Activated CD8-positive, alpha-beta T cell treated with anti-CD3 and anti-CD28 coated beads, Interleukin-2, amount 10 ng/mL, durations not matched to agents 7 days and 5 days (primary cell): ENCODE measurements around the gene RHO. TPM values are rescaled to one million over a fixed set of nuclear protein-coding genes. Genes with fewer than 3 reads are reported as not detected.
A peak's percentile ranks its signal among the peaks of the same experiment; 100 is the strongest.

Experiments used
- ATAC-seq: fragments of 150-1000 bp; cut with Tn5 transposase; one replicate; pipeline ENCODE4 v1.10.0; 2021; ENCODE audit warnings: moderate library complexity
- CTCF ChIA-PET: fragments of 350-600 bp; sonication (Branson Sonifier 250); formaldehyde crosslinking; loops from one replicate; lab custom pipeline; 2021; ENCODE audit warnings: antibody characterized with exemption; lab: Charles Lee
- POLR2A ChIA-PET: fragments of 350-600 bp; sonication (Branson Sonifier 250); formaldehyde crosslinking; loops from one replicate; lab custom pipeline; 2021; ENCODE audit warnings: antibody characterized with exemption; lab: Charles Lee
- DNase-seq: peaks from one replicate; pipeline ENCODE4 v3.0.0-alpha.2; 2020
- H3K27ac Mint-ChIP-seq: one replicate; pipeline ENCODE4 v1.8.0; 2021; ENCODE audit warnings: mild to moderate bottlenecking, mixed read lengths
- H3K27me3 Mint-ChIP-seq: one replicate; pipeline ENCODE4 v1.8.0; 2021; ENCODE audit warnings: low read depth, mixed read lengths
- H3K36me3 Mint-ChIP-seq: one replicate; pipeline ENCODE4 v1.8.0; 2021; ENCODE audit warnings: low read depth, mixed read lengths
- H3K4me1 Mint-ChIP-seq: one replicate; pipeline ENCODE4 v1.8.0; 2021; ENCODE audit warnings: low read depth, mixed read lengths
- H3K4me3 Mint-ChIP-seq: one replicate; pipeline ENCODE4 v1.8.0; 2021; ENCODE audit warnings: mild to moderate bottlenecking, mixed read lengths
- H3K9me3 Mint-ChIP-seq: one replicate; pipeline ENCODE4 v1.8.0; 2022; ENCODE audit warnings: mixed read lengths; ENCODE audit not compliant: insufficient read depth
- total RNA-seq, 2 experiments: library from RNA; stranded (reverse); gene quantifications; one replicate each; pipeline ENCODE4 v1.2.3, GENCODE V29; 2021

The RHO gene
- total RNA-seq, 2 experiments from 2014 or later, result not detected

- Mint-ChIP-seq H3K36me3 (no peaks in the 10 kb centered on the region), H3K4me1 (peaks cover 24% of the 10 kb centered on the region), H3K9me3 (no peaks in the 10 kb centered on the region), H3K4me3 (no peak overlapping the region), H3K27ac (peak overlapping the region; percentile 60), H3K27me3 (peaks cover 12% of the 10 kb centered on the region)
- ChIA-PET POLR2A (no interaction called here), CTCF (interaction anchor here (1.6 kb wide), 1 partner anchor 68 kb away, joined by 4 read pairs; no protein-coding TSS in a partner anchor)
- ATAC-seq, result no peak
- DNase-seq, result no peak
These were observed 29.8 kb downstream of the RHO start for GRCh38 chr3:129558081-129558771.

DNA sequence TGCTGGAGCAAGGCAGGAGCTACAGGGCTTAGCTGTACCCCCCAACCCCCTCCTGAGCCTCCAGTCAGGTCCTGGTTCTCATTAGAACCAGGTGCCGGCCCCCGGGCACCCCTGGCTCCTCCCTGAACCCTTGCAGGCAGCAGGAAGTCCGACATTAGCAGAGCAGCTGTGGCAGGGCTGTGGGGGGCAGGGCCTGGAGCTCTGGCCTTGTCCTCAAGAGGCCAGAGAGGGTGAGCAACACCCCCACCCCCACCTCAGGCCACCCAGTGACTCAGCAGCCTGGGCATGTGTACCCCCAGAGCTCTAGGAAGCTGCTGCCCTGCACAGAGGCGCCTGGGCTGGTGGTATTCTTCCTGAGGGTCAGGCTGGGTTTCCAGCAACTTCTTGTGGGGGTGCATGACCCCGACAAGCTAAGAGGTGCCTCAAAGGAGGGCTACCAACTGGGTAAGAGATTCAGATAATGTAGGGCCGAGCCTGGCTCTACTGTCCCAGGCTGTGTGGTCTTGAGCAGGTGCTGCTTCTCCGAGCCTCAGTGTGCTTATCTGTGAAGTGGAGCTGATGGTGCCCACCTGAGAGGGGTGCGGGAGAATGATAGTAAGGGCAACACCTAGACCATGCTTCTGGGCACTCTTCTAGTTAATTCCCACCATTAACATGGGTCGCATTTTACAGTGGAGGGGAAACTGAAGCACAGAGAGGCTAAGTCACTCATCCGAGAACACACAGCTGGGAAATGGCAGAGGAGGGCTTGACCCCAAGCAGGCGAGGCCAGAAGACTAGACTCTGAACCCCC, 30.5 kb downstream of the RHO start:
- H3K36me3 Mint-ChIP-seq, result no peaks in the 10 kb centered on the region
- H3K27ac Mint-ChIP-seq, result no peak overlapping the region
- no peak for DNase-seq
- POLR2A ChIA-PET, result no interaction called here
- peaks cover 18% of the 10 kb centered on the region for H3K4me1 Mint-ChIP-seq
- CTCF ChIA-PET, result interaction anchor here (0.9 to 1.6 kb wide), 2 partner anchors 13 to 69 kb away, joined by 3 to 4 read pairs; no protein-coding TSS in a partner anchor
- H3K4me3 Mint-ChIP-seq, result no peak overlapping the region
- ATAC-seq, result peak; percentile 24
- H3K27me3 Mint-ChIP-seq, result peaks cover 11% of the 10 kb centered on the region
- H3K9me3 Mint-ChIP-seq, result no peaks in the 10 kb centered on the region

- no peaks in the 10 kb centered on the region for H3K36me3 Mint-ChIP-seq
- ATAC-seq (no peak), DNase-seq (no peak)
- H3K4me1 Mint-ChIP-seq, result peaks cover 13% of the 10 kb centered on the region
- no peak overlapping the region for H3K4me3 Mint-ChIP-seq
- no peak overlapping the region for H3K27ac Mint-ChIP-seq
- POLR2A ChIA-PET, result no interaction called here
- no peaks in the 10 kb centered on the region for H3K9me3 Mint-ChIP-seq
- CTCF ChIA-PET, result interaction anchor here (0.9 kb wide), 1 partner anchor 12 kb away, joined by 3 read pairs; no protein-coding TSS in a partner anchor
- peaks cover 5% of the 10 kb centered on the region for H3K27me3 Mint-ChIP-seq
These were observed 31.2 kb downstream of the RHO start for GRCh38 chr3:129559565-129560079.

GRCh38 chr3:129560269-129560787, 31.9 kb downstream of the RHO start:
- no peak for DNase-seq
- no peak overlapping the region for H3K4me3 Mint-ChIP-seq
- CTCF ChIA-PET, result no interaction called here

GRCh38 chr3:129560911-129561594, 32.6 kb downstream of the RHO start:
- no peak for DNase-seq
- peaks cover 2% of the 10 kb centered on the region for H3K27me3 Mint-ChIP-seq
- peaks cover 11% of the 10 kb centered on the region for H3K4me1 Mint-ChIP-seq
- H3K9me3 Mint-ChIP-seq, result no peaks in the 10 kb centered on the region
- H3K36me3 Mint-ChIP-seq, result no peaks in the 10 kb centered on the region
- ChIA-PET POLR2A (no interaction called here), CTCF (no interaction called here)
- H3K4me3 Mint-ChIP-seq, result no peak overlapping the region
- H3K27ac Mint-ChIP-seq, result peak overlapping the region; percentile 2
- ATAC-seq, result no peak

More at GRCh38 chr3:129560269-129560787, 31.9 kb downstream of the RHO start:
- Mint-ChIP-seq H3K4me1 (peaks cover 11% of the 10 kb centered on the region), H3K27ac (no peak overlapping the region), H3K9me3 (no peaks in the 10 kb centered on the region), H3K27me3 (peaks cover 2% of the 10 kb centered on the region), H3K36me3 (no peaks in the 10 kb centered on the region)
- POLR2A ChIA-PET, result no interaction called here
- ATAC-seq, result no peak

DNA sequence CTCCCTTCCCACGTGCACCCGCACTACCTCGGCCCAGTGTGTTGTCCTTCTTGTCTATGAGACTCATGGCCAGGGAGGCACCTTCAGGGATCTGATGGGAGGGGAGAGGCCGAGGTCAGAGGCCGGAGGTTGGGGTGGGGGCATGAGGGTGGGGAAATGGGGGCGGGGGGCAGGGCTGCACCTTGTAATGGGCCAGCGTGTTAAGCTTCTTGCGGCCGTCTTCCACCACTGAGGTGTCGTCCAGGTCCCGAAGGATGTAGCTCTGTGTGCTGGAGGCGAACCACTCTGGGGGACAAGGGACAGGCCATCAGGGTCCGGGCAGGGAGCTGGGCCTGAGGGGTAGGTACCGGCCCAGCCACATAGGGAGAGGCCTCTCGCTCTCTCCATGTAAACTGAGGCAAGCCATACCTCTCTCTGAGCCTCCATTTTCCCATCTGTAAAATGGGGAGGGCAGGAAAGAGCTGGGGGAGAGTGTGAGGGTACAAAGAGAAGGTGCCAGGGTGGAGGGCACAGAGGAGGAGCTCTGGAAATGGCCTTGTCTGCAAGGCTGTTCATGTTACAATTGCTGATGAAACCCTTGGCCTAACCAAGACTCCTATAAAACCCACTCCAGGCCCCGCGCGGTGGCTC, 33.3 kb downstream of the RHO start:
- Mint-ChIP-seq H3K9me3 (no peaks in the 10 kb centered on the region), H3K4me3 (no peak overlapping the region), H3K36me3 (no peaks in the 10 kb centered on the region), H3K27ac (no peak overlapping the region), H3K27me3 (peaks cover 2% of the 10 kb centered on the region), H3K4me1 (peaks cover 11% of the 10 kb centered on the region)
- CTCF ChIA-PET, result no interaction called here
- ATAC-seq (no peak), DNase-seq (no peak)
- POLR2A ChIA-PET, result no interaction called here

- H3K27ac Mint-ChIP-seq, result no peak overlapping the region
- H3K36me3 Mint-ChIP-seq, result no peaks in the 10 kb centered on the region
- H3K9me3 Mint-ChIP-seq, result no peaks in the 10 kb centered on the region
- POLR2A ChIA-PET, result no interaction called here
- DNase-seq, result no peak
- H3K4me3 Mint-ChIP-seq, result no peak overlapping the region
- CTCF ChIA-PET, result no interaction called here
- peaks cover 9% of the 10 kb centered on the region for H3K4me1 Mint-ChIP-seq
- no peak for ATAC-seq
- H3K27me3 Mint-ChIP-seq, result no peaks in the 10 kb centered on the region
These were observed 34.4 kb downstream of the RHO start for GRCh38 chr3:129562803-129563202.

- no peak for ATAC-seq
These were observed 34.9 kb downstream of the RHO start for GRCh38 chr3:129563332-129563731.

DNA sequence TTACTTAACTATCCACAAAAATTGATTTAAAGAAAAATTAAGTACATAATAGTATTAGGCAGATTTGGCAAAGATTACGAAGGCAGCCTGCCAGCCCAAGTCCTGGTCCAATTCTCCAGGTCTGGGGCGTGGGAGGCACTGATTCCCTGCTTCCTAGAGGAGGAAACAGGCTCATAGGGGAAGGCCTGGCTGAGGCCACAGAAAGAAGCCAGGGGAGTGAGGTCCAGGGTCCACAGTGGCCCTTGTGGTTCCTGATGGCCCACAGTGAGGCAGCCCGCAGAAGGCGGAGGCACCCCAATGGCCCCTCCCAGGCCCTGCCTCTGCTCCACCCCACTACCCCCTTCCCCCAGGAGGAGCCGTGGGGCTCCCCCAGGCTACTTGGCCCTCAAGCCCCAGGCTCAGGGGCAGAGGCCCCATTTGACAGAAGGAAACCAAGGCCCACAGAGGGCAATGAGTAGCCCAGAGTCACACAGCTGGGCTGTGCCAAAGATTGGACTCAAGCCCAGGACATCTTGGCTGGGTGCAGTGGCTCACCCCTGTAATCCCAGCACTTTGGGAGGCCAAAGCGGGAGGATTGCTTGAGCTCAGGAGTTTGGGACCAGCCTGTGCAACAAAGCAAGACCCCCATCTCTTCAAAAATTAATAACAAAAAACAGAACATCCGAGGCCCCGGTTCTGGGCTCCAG, 35.6 kb downstream of the RHO start:
- Mint-ChIP-seq H3K27me3 (no peaks in the 10 kb centered on the region), H3K36me3 (no peaks in the 10 kb centered on the region), H3K9me3 (no peaks in the 10 kb centered on the region), H3K27ac (no peak overlapping the region), H3K4me3 (no peak overlapping the region), H3K4me1 (no peaks in the 10 kb centered on the region)
- POLR2A ChIA-PET, result no interaction called here
- no peak for ATAC-seq
- DNase-seq, result no peak
- CTCF ChIA-PET, result no interaction called here

More at GRCh38 chr3:129563332-129563731, 34.9 kb downstream of the RHO start:
- CTCF ChIA-PET, result no interaction called here
- Mint-ChIP-seq H3K36me3 (no peaks in the 10 kb centered on the region), H3K4me3 (no peak overlapping the region), H3K27me3 (no peaks in the 10 kb centered on the region), H3K4me1 (peaks cover 4% of the 10 kb centered on the region), H3K27ac (no peak overlapping the region), H3K9me3 (no peaks in the 10 kb centered on the region)
- DNase-seq, result no peak
- POLR2A ChIA-PET, result no interaction called here

DNA sequence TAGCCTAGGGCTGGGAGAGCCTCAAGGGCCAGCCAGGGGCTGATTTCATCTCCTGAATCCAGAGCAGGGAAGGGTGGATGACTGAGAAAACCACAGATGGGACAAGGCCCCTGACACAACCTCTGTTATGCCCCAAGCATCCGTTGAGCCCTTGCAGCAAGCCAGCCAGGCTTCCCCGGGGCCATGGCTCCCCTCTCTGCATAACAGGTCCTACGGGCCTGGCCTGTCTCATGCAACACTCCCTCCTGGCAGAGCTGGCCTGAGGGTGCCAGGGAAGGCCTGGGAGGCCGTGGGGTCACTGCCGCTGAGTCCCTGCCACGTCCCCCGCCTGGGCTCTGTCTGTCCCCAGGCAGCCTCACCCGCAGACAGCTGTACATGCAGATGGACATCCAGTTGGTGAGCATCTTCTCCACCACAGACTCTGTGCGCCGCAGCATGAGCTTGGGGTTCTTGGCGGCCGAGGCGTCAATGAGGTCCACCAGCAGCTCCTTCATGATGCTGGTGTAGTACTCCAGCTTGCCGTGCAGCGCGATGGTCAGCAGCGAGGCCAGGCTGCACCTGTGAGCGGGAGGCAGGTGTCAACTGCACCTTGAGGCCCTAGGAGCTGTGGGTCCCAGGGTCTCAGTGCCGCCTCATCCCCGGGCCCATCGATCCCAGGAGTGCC, 36.7 kb downstream of the RHO start:
- DNase-seq (no peak), ATAC-seq (no peak)
- Mint-ChIP-seq H3K4me1 (no peaks in the 10 kb centered on the region), H3K27ac (no peak overlapping the region), H3K27me3 (peaks cover 5% of the 10 kb centered on the region), H3K4me3 (no peak overlapping the region), H3K36me3 (no peaks in the 10 kb centered on the region), H3K9me3 (no peaks in the 10 kb centered on the region)
- CTCF ChIA-PET, result no interaction called here
- POLR2A ChIA-PET, result no interaction called here
